NCI-H2081 treated with DMSO at 0.1 percent for 48 hours (cell line): Measurements from ENCODE around the gene PLD1.
A peak's percentile ranks its signal among the peaks of the same experiment; 100 is the strongest.
"Not testable (repeated sequence)": the region's sequence is repeated elsewhere in the genome, so short reads cannot be mapped to it uniquely, and the experiment has no call there.

Experiments
- DNase-seq: peaks from one replicate; lab custom pipeline; 2025; lab: John Stamatoyannopoulos, UW

Gene PLD1

GRCh38 chr3:171658841-171659240, 151.4 kb downstream of the PLD1 start:
- DNase-seq: no peak

- DNase-seq: no peak
Measured at GRCh38 chr3:171654809-171655208, 155.5 kb downstream of the PLD1 start.

GRCh38 chr3:171654326-171654725, 156.0 kb downstream of the PLD1 start:
- DNase-seq: no peak

GRCh38 chr3:171653701-171654100, 156.6 kb downstream of the PLD1 start:
- DNase-seq: no peak

GRCh38 chr3:171652932-171653331, 157.4 kb downstream of the PLD1 start:
- DNase-seq: no peak

GRCh38 chr3:171649911-171650592, 160.2 kb downstream of the PLD1 start:
- DNase-seq: no peak

GRCh38 chr3:171649267-171649666, 161.0 kb downstream of the PLD1 start:
- no peak for DNase-seq

- no peak for DNase-seq
Measured at GRCh38 chr3:171648069-171648468, 162.2 kb downstream of the PLD1 start.

- DNase-seq: peak; percentile 36
Measured at GRCh38 chr3:171646357-171647133, 163.7 kb downstream of the PLD1 start.

- DNase-seq: no peak
Measured at GRCh38 chr3:171644681-171645080, 165.6 kb downstream of the PLD1 start.

GRCh38 chr3:171643681-171644080, 166.6 kb downstream of the PLD1 start:
- DNase-seq: no peak

- no peak for DNase-seq
Measured at GRCh38 chr3:171643033-171643432, 167.2 kb downstream of the PLD1 start.

- no peak for DNase-seq
Measured at GRCh38 chr3:171640520-171641412, 169.5 kb downstream of the PLD1 start.

- DNase-seq: no peak
Measured at GRCh38 chr3:171636666-171637065, 173.6 kb downstream of the PLD1 start.

- no peak for DNase-seq
Measured at GRCh38 chr3:171632766-171633165, 177.5 kb downstream of the PLD1 start.

- not testable (repeated sequence) for DNase-seq
Measured at GRCh38 chr3:171626799-171627198, 183.5 kb downstream of the PLD1 start.

GRCh38 chr3:171622126-171622525, 188.2 kb downstream of the PLD1 start:
- DNase-seq: no peak

GRCh38 chr3:171620825-171621434, 189.4 kb downstream of the PLD1 start:
- no peak for DNase-seq

- no peak for DNase-seq
Measured at GRCh38 chr3:171616798-171617197, 193.5 kb downstream of the PLD1 start.

- DNase-seq: no peak
Measured at GRCh38 chr3:171615686-171616085, 194.6 kb downstream of the PLD1 start.

GRCh38 chr3:171615281-171615680, 195.0 kb downstream of the PLD1 start:
- no peak for DNase-seq

GRCh38 chr3:171614318-171614921, 195.9 kb downstream of the PLD1 start:
- DNase-seq: no peak
